GM19372 (cell line): Measurements from ENCODE around the gene CRYGN.

Experiments
- ATAC-seq: cut with Tn5 transposase; IDR thresholded peaks from one replicate; pipeline ENCODE4 v1.9.1; 2021; ENCODE audit warnings: mild to moderate bottlenecking, low read depth, moderate library complexity; ENCODE audit not compliant: unreplicated experiment

Gene CRYGN

DNA sequence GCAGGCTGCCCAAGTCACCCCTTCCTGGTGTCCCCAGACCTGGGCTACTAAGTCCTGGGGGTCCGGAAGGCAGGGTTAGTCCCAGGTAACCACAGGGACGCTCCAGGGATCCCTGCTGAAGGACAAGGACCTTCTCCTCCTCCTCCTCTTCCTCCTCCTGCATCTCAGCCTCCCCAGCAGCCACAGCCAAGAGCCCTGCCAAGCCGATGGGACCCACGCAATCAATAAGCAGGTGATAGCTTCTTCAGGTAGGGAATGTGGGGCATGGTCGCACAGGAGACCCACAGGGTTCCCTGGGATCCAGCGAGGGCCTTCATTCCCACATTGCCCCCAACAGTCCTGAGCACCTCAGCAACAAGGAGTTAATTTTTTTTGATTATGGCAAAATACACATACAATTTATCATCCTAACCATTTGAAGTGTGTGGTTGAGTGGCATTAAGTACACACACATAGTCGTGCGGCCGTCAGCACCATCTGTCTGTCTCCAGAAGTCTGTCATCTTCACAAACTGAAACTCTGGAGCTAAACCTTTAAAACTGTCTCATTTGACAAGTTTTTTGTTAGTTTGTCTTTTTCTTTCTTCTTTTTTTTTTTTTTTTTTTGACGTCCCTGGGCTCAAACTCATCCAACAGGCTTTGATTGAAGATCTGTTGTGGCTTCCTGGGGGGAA is 12.1 kb downstream of the CRYGN start:
- ATAC-seq, result no peak

DNA sequence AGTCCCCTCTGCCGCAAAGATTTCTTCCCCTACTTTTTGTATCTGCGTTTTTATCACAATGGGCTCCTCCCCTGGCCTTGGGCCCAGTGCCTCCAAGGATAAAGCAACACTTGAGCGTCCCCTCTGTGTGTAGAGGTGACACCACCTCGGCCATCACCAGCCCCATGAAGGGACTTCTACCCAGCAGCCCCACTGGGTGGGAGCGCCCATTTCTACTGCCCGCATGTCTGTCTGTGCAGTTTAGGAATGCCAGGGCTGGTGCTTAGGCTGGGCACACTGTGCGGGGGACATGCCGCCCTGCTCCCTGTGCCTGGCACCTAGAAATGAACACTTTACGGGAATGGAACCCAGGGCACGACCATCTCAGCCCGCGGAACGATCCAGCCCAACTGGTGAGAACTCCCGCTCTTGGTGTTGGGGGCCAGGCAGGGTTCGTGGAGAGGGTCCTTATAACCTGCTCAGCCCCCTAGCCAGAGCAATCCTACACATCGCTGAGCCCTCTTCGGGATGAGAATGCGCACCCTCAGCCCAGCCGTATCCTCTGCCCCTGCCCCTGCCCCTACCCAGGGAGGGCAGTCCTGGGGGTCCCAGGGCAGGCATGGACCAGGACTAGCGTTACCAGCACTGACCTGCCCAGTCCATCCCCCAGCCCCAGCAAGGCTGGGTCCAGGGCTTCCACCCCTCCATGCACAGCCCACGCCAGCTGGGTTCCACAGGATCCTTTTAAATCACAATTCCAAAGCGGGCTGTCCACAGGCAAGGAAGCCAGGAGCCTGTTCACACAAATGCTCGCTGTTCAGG is 12.8 kb downstream of the CRYGN start:
- no peak for ATAC-seq

DNA sequence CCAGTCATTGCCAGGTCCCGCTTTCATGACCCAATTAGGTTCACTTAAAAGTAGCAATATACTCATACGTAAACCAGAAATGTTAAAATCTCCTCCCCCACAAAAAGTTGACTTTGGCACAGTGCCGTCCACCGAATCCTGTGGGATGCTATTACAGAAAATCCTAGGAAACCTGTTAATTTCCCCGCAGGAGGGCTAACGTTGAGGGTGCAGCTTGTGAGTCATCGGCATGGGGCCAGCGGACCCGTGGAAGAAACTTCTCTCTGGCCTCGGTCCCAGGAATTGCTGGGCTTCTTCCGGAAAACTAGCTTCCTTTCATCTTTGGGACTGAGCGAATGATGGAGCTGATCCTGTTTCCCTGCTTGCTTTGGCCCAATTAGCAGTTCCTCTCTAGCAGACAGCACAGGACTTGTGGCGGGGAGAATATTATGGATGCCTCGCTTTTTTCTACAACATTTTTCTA is 13.5 kb downstream of the CRYGN start:
- no peak for ATAC-seq

GRCh38 chr7:151425670-151426440 is 14.1 kb downstream of the CRYGN start:
- no peak for ATAC-seq

DNA sequence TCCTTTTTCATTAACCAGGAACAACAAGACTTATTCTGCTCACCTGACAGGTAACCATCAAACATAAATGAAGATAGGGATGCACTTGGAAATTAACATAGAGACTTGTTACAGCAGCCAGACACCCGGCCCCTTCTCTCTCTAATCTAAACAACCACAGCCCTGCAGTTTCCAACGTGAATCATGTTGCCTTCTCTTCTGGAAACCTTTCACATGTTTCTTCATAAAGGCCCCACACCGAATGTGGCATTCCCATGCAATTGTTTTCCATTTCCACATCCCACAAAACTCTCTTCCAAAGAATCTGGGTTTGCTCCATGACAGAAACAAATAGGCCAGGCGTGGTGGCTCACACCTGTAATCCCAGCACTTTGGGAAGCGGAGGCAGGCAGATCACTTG is 15.1 kb downstream of the CRYGN start:
- no peak for ATAC-seq

GRCh38 chr7:151423936-151424335 is 16.0 kb downstream of the CRYGN start:
- ATAC-seq, result no peak

DNA sequence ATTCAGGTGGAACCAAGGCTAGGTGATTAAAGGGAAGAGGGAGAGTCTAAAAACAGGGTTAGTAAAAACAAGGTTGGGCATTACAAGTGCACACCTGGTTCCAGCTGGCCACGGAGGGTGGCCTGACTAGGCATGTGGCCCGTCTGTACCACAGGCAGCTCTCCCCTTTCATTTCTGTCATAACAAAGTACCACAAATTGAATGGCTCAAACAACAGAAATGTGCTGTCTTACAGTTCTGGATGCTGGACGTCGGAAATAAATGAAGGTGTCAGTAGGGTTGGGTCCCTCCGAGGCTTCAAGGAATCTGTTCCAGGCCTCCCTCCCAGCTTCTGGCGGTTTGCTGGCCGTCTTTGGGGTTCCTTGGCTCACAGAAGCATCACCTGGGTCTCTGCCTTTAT is 16.7 kb downstream of the CRYGN start:
- ATAC-seq, result no peak

DNA sequence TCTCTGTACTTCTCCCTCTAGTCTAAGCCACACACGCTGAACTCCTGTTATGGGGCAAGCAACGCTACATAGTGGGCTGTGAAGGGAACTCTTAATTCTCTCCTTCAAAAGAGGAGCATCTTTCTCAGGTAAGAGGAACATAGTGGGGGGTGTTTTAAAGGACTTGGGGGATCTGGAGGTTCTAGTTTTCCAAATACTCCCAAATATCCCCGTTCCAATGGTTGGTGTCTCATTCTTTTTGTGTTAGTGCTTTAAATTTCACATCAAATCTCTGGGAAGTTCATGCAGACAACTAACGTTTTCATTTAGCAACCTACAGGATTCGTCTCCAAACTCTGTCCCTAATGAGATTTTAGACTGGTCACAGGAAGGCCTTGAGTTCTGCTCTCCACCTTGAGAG is 17.7 kb downstream of the CRYGN start:
- no peak for ATAC-seq

DNA sequence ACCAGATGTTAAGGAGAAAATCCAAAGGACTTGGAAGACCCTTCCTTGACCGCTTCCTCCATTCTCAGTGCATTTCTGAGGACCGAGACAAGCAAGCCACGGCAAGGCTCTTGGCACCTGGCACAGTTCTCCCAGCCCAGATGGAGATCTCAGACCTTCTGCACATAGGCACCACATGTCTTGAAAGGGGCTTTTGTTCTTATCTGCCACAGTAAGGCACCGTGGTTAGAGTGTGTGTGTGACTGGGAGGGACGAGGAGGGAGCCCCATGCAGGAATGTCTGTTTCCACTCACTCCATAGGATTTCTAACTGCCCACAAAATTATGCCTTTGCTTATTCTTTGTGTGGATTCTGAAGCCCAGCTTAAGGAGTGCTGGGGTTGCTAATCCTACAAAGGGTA is 19.8 kb downstream of the CRYGN start:
- no peak for ATAC-seq

DNA sequence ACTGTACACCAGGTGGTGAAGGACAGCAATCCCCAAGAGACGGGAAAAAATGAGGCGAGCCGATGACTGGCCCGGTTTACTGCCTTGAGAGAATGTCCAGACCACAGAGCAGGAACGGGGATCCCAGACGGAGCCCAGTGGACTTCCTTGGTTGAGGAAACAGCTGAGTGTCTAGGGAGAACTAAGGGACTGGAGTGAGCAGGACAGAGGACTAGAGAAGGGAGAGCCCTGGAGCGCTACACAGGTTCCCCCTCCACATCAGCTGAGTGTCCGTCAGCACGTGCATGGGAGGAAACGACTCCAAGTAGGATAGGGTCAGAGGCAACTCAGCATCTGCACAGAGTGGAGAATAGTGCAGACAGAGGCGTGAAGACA is 23.0 kb downstream of the CRYGN start:
- no peak for ATAC-seq

DNA sequence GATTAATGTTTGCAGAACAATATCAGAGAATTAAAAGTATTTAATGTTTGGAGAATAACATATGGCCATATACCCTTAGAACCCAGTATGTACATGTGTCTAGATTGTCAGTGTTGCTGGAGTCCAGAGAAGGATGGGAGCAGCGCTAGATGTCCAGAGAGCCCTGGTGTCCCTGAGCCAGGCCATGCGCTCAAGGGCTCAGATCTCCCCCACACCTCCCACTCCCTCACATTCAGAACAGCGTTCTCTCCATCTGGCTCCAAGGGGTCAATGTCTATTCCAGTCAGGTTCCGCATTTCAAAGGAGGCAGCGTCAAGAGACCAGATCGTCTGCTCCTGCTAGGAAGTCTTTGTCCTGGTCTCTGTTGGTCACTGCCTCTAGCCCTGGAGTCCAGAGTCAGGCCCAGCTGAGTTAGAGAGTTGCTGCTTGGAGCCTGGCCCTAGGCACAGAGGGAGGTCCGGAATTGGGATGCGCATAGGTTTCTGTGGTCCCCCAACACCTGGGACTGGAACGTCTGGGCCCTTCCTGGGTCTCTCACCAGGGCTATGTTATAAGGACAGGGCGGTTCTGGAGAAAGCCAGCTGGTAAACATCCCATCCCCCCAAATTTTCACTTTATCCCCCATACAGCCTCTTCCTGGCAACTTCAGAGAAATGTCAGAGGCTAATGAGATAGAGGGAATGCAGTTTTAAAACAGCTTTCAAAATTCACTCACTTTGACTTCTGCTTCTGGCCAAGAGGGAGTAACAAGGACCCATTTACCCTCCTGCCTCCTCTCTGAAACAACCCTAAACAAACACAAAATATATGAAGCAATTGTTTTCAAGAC is 23.6 kb downstream of the CRYGN start:
- no peak for ATAC-seq

DNA sequence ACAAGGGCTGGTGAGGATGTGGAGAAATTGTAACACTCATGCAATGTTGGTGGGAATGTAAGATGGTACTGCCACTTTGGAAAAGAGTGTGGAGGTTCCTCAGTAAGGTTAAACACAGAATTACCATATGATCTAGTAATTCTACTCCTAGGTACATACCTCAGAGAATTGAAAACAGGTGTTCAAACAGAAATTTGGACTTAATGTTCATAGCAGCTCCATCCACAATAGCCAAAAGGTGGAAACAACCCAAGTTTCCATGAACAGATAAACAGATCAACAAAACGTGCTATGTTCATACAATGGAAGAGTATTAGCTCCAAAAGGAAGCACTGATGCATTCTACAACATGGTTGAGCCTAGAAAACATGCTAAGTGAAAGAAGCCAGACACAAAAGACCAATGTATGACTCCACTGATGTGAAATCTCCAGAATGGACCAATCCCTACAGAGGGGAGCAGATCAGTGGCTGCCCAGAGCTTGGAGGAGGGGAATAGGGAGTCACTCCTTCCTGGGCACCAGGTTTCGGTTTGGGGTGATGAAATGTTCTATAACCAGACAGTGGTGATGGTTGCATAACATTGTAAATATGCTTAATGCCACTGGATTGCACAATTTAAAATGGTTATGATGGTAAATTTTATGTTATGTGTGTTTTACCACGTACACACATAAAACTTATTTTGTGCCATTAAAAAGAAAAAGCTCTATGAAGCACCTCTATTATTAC is 24.4 kb downstream of the CRYGN start:
- ATAC-seq, result no peak

DNA sequence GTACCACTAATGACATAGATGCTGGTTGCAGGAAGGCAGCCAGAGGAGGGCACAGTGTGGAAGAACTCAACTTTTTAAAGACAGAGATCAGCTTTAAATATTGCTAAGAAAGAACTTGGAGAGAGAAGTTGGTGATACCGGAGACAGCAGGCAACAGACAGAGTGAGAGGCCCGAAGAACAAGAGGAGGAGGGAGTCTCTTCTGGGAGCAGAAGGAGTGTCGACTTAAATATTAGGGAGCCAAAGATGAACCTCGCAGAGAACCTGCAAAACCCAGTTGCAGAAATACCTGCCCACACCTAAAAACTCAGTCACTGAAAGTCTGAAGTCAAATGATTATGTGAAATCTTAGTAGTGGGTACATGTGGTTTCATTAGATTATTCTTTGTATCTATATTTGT is 26.7 kb downstream of the CRYGN start:
- ATAC-seq, result no peak

DNA sequence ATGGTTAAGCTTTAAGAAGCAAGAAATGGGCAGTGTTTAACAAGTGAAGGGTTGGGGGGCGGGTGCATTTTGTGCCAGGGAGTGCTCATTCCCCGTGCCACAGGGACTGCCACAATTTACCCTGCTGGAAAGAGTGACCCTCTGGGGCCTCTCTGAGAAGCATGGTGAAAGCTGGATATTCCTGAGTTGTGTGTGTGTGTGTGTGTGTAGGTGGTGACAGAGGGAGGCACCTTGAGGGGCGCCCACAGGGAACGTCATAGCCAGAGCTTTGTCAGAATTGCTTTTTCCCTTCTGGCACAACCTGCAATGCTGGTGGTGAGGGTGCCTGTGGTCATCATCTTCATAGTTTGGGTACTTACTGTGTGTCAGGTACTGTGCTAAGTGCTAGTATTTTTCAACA is 27.6 kb downstream of the CRYGN start:
- no peak for ATAC-seq

GRCh38 chr7:151411551-151411950 is 28.4 kb downstream of the CRYGN start:
- no peak for ATAC-seq

DNA sequence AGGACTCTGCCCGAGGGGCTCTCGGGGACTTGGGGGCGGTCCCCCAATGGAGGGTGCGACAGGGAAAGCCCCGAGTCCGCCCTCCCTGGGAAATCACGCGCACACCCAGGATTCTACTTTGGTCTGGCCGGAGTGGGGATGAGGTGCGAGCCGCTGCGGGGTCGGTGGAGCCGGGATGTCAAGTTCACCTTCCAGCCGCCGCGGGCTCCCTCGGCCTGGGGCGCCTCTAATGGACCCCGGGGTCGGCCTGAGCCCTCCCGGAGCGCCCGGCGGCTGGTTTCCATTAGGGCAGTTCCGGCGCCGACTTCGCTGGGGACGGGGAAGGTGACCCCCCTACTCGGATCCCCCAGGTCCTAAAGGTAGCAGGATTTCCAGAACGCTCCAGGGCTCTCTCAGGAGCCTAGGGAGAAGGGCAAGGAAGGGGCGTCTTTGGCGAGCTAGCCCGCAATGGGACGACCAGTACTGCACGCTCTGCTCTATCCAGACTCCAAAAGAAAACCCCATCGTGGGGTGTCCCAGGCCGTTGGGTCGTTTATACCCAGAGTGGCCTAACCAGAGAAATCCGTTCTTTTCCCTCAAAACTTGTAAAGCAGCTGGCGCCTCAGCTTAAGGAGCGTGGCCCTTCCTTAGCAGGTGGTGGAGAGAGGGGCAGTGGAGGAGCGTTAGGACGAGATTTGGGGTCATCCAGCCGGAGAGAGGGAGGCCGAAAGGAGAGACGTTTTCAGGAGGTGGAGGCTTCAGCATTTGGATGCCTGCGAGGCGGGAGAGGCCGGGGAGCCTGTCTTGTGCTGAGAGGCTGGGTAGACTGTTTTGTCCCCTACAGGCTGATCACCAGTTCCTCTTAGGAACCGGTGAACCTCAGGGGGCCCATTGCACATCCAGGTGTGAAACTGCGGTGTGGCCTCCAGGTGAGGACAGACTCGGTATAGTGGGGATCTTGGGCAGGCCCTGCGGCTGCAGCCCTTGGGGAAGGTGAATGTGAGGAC is 29.2 kb downstream of the CRYGN start:
- ATAC-seq, result no peak

DNA sequence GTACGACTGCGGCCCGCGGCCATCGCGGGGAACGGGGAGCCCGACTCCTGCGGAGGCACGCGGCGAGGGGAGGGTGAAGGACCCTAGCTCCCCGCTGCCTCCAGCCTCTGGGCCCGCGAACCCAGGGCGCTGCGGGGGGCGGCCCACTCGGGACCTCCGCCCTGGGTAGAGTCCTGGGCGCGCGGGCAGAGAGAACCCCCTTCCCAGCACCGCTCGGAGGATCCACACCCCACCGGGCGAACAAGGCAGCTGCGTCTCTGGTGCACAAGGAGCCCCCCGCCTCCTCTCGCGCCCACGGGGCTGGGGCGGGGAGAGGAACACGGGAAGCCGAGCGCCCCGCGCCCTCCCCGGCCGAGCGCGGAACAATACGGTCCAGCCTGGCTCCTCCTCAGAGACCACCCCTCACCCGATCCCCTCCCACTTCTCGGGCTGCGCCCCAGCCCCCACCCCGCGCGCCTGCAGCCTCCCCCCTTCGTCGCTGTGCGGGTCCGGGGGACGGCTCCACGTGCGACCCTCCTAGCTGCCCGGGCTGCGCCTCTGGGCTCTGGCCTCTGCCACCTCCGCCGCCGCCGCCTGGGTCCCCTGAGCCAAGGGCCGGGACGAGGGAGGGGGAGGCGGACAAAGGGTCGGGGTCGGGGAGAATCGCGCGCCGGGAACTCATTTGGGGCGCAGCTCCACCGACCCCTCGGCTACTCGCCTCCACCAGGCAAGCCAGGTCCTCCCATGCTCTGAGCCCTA is 30.1 kb downstream of the CRYGN start, which contains the start of gene WDR86:
Gene WDR86 (minus strand): TSS at position 372 of the 738 bp plus-strand sequence. CDS start 449 bp downstream, outside the sequence.
- no peak for ATAC-seq
